Measurements from ENCODE around the gene ATRN.

GRCh38 chr20:3670511-3670910, 199.7 kb downstream of the ATRN start:
- no peak for TF ChIP-seq CTCF (IDR thresholded peaks at IDR 0.05)
- no peak for TF ChIP-seq POLR2A (IDR thresholded peaks at IDR 0.05)

Measured in tibial nerve (tissue), 3 donors.